K562 (cell line): ENCODE results near the gene TMEM39B. TPM values are rescaled to one million over a fixed set of nuclear protein-coding genes. Genes with fewer than 3 reads are reported as not detected.
A peak's percentile ranks its signal among the peaks of the same experiment; 100 is the strongest.

ENCODE experiments used
- BDP1 ChIP-seq: IDR thresholded peaks from 3 replicates; pipeline ENCODE4 v1.6.1; 2011; ENCODE audit not compliant: insufficient read length, insufficient read depth
- DMBX1 ChIP-seq: fragments of 250-450 bp; sonication (Bioruptor Pico); IDR thresholded peaks from 2 replicates; pipeline ENCODE4 v1.8.0; 2022; ENCODE audit warnings: inconsistent platforms, mild to moderate bottlenecking, moderate library complexity, borderline replicate concordance
- E2F6 ChIP-seq, 2 experiments: IDR thresholded peaks; 2 replicates each; pipeline ENCODE4 v1.6.1; 2011; ENCODE audit warnings: borderline replicate concordance in 1 of 2, control low read depth in 1 of 2, low read depth in 1 of 2, low read length in 1 of 2, mild to moderate bottlenecking in 1 of 2, mixed read lengths in 1 of 2, moderate library complexity in 1 of 2; ENCODE audit not compliant: insufficient read depth in 1 of 2, insufficient read length in 1 of 2, poor library complexity in 1 of 2, severe bottlenecking in 1 of 2; ENCODE audit errors: extremely low read depth in 1 of 2
- FOXP1 ChIP-seq: sonication (generic); formaldehyde crosslinking; IDR thresholded peaks from 2 replicates; pipeline ENCODE4 v1.8.0; 2022; ENCODE audit warnings: mild to moderate bottlenecking, missing genetic modification reagents
- GTF2B ChIP-seq: IDR thresholded peaks from 2 replicates; pipeline ENCODE4 v1.6.1; 2011; ENCODE audit not compliant: insufficient read length; ENCODE audit errors: extremely low read depth
- HIVEP1 ChIP-seq: fragments of 250-450 bp; sonication (Bioruptor Pico); IDR thresholded peaks from 2 replicates; pipeline ENCODE4 v1.4.0; 2020; ENCODE audit warnings: mild to moderate bottlenecking
- MXI1 ChIP-seq: IDR thresholded peaks from 2 replicates; pipeline ENCODE4 v1.6.1; 2011; ENCODE audit warnings: low read depth, mild to moderate bottlenecking, improper control_type of control experiment, low read length
- RAD51 ChIP-seq: fragments of 450-650 bp; IDR thresholded peaks from 2 replicates; pipeline ENCODE4 v1.7.1; 2016; ENCODE audit warnings: low read depth, mild to moderate bottlenecking, borderline replicate concordance
- SREBF1 ChIP-seq: fragments of 150-350 bp; IDR thresholded peaks from 2 replicates; pipeline ENCODE4 v1.6.1; 2014; ENCODE audit warnings: antibody characterized with exemption, low read depth, low read length, borderline replicate concordance
- TBL1XR1 ChIP-seq, 2 experiments: IDR thresholded peaks; 2 replicates each; pipeline ENCODE4 v1.6.1; 2012; ENCODE audit warnings: improper control_type of control experiment in 2 of 2, low read length in 2 of 2, mild to moderate bottlenecking in 1 of 2
- TRIM24 ChIP-seq, 2 experiments: fragments of 450-650 bp; IDR thresholded peaks; 2 replicates each; pipeline ENCODE4 v1.6.1; 2016
- UBTF ChIP-seq, 2 experiments: IDR thresholded peaks; 2 replicates each; pipeline ENCODE4 v1.6.1; 2012; ENCODE audit warnings: improper control_type of control experiment in 2 of 2, low read depth in 2 of 2, low read length in 2 of 2, borderline replicate concordance in 1 of 2
- ZBTB5 ChIP-seq: fragments of 450-650 bp; IDR thresholded peaks from 2 replicates; pipeline ENCODE4 v1.6.1; 2017; ENCODE audit warnings: antibody characterized with exemption
- ZNF444 ChIP-seq: fragments of 250-450 bp; sonication (Bioruptor Pico); IDR thresholded peaks from 2 replicates; pipeline ENCODE4 v1.4.0; 2020; ENCODE audit warnings: mild to moderate bottlenecking, moderate library complexity
- ZNF518B ChIP-seq: fragments of 250-450 bp; sonication (Bioruptor Pico); IDR thresholded peaks from 2 replicates; pipeline ENCODE4 v1.5.0; 2021; ENCODE audit warnings: mild to moderate bottlenecking, moderate library complexity
- polyA plus RNA-seq, 8 experiments: library from polyadenylated mRNA; depleted of rRNA in 4 of 8; stranded (reverse) in 5 of 8; unstranded in 3 of 8; fragments of >200 nt; fragmentation: Nextera tagmentation in 2 of 8; fragmentation: Illumina TruSeq in 1 of 8; extraction: Ambion mirVana in 2 of 8; extraction: Trizol in 1 of 8; gene quantifications; 2 replicates each; pipeline versions ENCODE4 v1.2.1 to v1.2.3, GENCODE V29; 2011 to 2014; ENCODE audit warnings: inconsistent platforms in 1 of 8, missing spikeins in 1 of 8
- total RNA-seq, 7 experiments: library from RNA; depleted of rRNA in 6 of 7; stranded (reverse); fragments of >200 nt in 6 of 7; fragmentation: Illumina TruSeq in 2 of 7; extraction: Trizol in 2 of 7; gene quantifications; 2 replicates each; pipeline versions ENCODE4 v1.2.1 to v1.2.3, GENCODE V29; 2011 to 2021; ENCODE audit warnings: low replicate concordance in 1 of 7

The TMEM39B gene
- total and polyA plus RNA-seq, 9 of the 15 experiments (the other 6 are each of a cell fraction or from before 2014, with no cell fraction given), result 0.92 to 28.5 (median 9.7) TPM

- TF ChIP-seq GTF2B (no peak), TRIM24 (IDR thresholded peaks at IDR 0.05) (peak in 1 of 2 experiments; percentile 40; a peak in 1 of 4 replicates), ZNF518B (no peak), UBTF (IDR thresholded peaks at IDR 0.05; ENCODE audit: borderline replicate concordance in 1 of 2, low read depth in 2 of 2, low read length in 2 of 2) (peak in 1 of 2 experiments; percentile 52; a peak in 1 of 4 replicates), HIVEP1 (no peak), FOXP1 (CRISPR knock-in tag) (no peak; the same call in 1 of the 2 replicates), BDP1 (no peak), TBL1XR1 (IDR thresholded peaks at IDR 0.05; ENCODE audit: low read length in 2 of 2) (peak in 1 of 2 experiments; percentile 47; a peak in 1 of 4 replicates), ZNF444 (CRISPR knock-in tag) (no peak), ZBTB5 (no peak), RAD51 (no peak), E2F6 (IDR thresholded peaks at IDR 0.05; ENCODE audit: borderline replicate concordance in 1 of 2, extremely low read depth in 1 of 2, insufficient read depth in 1 of 2, insufficient read length in 1 of 2, low read depth in 1 of 2, low read length in 1 of 2, poor library complexity in 1 of 2, severe bottlenecking in 1 of 2) (peak in 1 of 2 experiments; percentile 28), MXI1 (no peak), SREBF1 (no peak), DMBX1 (CRISPR knock-in tag) (peak; percentile 61; the same call in 1 of the 2 replicates)
Measured at GRCh38 chr1:32107742-32108661, 35.3 kb downstream of the TMEM39B start, which contains the start of gene KPNA6 (continued).
